Chondrocyte (in vitro differentiated cells): ENCODE measurements around the gene CCDC148. TPM values are rescaled to one million over a fixed set of nuclear protein-coding genes. Genes with fewer than 3 reads are reported as not detected.
"Not testable (repeated sequence)": the region's sequence is repeated elsewhere in the genome, so short reads cannot be mapped to it uniquely, and the experiment has no call there.

Source experiments
- DNase-seq: peaks from one replicate; pipeline ENCODE4 v3.0.0; 2021; ENCODE audit warnings: mixed read lengths, low spot score
- H3K27ac Mint-ChIP-seq: one replicate; pipeline ENCODE4 v1.8.0; 2021; ENCODE audit warnings: mild to moderate bottlenecking, moderate library complexity, mixed read lengths; ENCODE audit not compliant: unreplicated experiment
- H3K27me3 Mint-ChIP-seq: 2 replicates; pipeline ENCODE4 v1.8.0; 2021; ENCODE audit warnings: low read depth, mixed read lengths
- H3K36me3 Mint-ChIP-seq: 2 replicates; pipeline ENCODE4 v1.8.0; 2021; ENCODE audit warnings: low read depth, mixed read lengths
- H3K4me1 Mint-ChIP-seq: 2 replicates; pipeline ENCODE4 v1.8.0; 2021; ENCODE audit warnings: low read depth, mild to moderate bottlenecking, mixed read lengths
- H3K4me3 Mint-ChIP-seq: one replicate; pipeline ENCODE4 v1.8.0; 2021; ENCODE audit warnings: mild to moderate bottlenecking, moderate library complexity, mixed read lengths; ENCODE audit not compliant: unreplicated experiment
- H3K9me3 Mint-ChIP-seq: 2 replicates; pipeline ENCODE4 v1.8.0; 2021; ENCODE audit warnings: low read depth, mixed read lengths
- total RNA-seq: library from RNA; stranded (reverse); gene quantifications from 3 replicates; pipeline ENCODE4 v1.2.1, GENCODE V29; 2021
- TF ChIP-seq, protein P1 (sequence below): fragments of 200-600 bp; sonication (generic); IDR thresholded peaks from 2 replicates; pipeline ENCODE4 v1.5.0; 2021; ENCODE audit warnings: antibody characterized with exemption, mild to moderate bottlenecking, moderate library complexity

CCDC148 gene
- total RNA-seq, 1 donor from 2014 or later = 0.52 TPM

DNA sequence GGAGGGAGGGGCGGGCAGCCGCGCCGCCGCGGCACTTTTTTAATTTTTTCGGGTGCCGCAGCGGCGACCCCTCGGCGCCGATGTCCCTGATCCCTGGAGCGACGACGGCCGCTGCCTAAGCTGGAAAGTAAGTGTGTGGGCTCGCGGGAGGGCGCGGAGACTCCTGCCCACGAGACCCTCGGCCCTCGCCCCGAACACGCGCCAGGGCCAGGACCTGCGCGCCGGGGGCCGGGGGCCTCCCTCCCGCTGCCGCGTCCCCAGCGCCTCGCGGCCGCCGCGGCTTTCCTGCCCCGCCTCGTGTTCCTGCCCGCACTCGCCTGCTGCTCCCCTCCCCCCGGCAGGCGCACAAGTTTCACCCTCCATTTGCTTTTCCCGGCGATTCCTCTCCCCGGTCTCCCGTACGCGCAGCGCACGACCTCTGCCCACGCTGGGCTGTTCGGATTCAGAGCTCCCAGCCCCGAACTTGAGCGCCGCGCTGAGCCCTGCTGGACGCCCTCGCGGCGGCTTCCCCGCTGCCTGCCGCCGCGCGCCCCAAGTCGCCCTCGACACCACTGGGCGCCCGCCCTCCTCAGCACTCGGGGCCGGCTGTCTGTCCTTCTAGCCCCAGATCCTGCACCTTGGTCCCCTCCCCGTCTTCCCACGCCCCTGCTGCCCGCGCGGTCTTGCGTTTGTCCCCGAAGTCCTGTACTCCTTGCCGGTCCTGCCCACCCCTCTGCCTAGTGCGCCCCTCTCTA, 706 bp upstream of the CCDC148 start:
- Mint-ChIP-seq H3K9me3 (no peaks in the 10 kb centered on the region), H3K27me3 (no peaks in the 10 kb centered on the region), H3K4me3 (peak overlapping the region; percentile 89), H3K4me1 (peaks cover 41% of the 10 kb centered on the region), H3K36me3 (no peaks in the 10 kb centered on the region), H3K27ac (peak overlapping the region; percentile 97)
- DNase-seq = no peak
- TF ChIP-seq, protein P1, sequence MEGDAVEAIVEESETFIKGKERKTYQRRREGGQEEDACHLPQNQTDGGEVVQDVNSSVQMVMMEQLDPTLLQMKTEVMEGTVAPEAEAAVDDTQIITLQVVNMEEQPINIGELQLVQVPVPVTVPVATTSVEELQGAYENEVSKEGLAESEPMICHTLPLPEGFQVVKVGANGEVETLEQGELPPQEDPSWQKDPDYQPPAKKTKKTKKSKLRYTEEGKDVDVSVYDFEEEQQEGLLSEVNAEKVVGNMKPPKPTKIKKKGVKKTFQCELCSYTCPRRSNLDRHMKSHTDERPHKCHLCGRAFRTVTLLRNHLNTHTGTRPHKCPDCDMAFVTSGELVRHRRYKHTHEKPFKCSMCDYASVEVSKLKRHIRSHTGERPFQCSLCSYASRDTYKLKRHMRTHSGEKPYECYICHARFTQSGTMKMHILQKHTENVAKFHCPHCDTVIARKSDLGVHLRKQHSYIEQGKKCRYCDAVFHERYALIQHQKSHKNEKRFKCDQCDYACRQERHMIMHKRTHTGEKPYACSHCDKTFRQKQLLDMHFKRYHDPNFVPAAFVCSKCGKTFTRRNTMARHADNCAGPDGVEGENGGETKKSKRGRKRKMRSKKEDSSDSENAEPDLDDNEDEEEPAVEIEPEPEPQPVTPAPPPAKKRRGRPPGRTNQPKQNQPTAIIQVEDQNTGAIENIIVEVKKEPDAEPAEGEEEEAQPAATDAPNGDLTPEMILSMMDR = peak; percentile 3

DNA sequence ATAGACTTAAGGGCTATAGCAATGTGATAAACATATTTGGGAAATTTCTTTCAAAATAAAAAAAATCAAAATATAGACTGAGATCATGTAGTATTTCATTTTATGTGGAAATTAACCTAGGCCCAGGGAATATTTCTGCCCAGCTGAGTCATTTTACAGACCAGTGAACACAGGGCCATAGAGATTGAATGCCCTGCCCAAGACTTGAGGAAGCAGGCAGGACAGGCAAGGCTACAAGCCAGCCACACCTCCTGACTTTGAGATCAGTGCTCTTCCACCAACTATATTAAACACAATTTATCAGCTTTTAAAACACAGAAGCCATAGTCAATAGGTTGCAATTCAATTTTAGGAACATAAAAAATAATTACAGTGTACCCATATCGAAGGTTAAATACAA, 12.9 kb downstream of the CCDC148 start:
- TF ChIP-seq, protein P1 = no peak
- Mint-ChIP-seq H3K27me3 (no peaks in the 10 kb centered on the region), H3K4me3 (no peak overlapping the region), H3K27ac (no peak overlapping the region), H3K36me3 (no peaks in the 10 kb centered on the region), H3K9me3 (no peaks in the 10 kb centered on the region), H3K4me1 (peaks cover 4% of the 10 kb centered on the region)
- no peak for DNase-seq

DNA sequence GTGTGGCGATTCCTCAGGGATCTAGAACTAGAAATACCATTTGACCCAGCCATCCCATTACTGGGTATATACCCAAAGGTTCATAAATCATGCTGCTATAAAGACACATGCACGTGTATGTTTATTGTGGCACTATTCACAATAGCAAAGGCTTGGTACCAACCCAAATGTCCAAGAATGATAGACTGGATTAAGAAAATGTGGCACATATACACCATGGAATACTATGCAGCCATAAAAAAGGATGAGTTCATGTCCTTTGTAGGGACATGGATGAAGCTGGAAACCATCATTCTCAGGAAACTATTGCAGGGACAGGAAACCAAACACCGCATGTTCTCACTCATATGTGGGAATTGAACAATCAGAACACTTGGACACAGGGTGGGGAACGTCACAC, 17.5 kb downstream of the CCDC148 start:
- peaks cover 29% of the 10 kb centered on the region for H3K9me3 Mint-ChIP-seq
- DNase-seq, H3K27me3 Mint-ChIP-seq, H3K36me3 Mint-ChIP-seq, H3K4me3 Mint-ChIP-seq, H3K27ac Mint-ChIP-seq, H3K4me1 Mint-ChIP-seq: not testable (repeated sequence)

DNA sequence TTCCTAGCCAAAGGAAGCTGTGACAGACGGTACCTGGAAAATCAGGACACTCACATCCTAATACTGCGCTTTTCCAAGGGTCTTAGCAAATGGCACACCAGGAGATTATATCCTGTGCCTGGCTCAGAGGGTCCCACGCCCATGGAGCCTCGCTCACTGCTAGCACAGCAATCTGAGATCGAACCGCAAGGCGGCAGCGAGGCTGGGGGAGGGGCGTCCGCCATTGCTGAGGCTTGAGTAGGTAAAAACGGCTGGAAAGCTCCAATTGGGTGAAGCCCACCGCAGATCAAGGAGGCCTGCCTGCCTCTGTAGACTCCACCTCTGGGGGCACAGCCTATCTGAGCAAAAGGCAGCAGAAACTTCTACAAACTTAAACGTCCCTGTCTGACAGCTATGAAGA, 22.8 kb downstream of the CCDC148 start:
- H3K9me3 Mint-ChIP-seq = peaks cover 37% of the 10 kb centered on the region
- DNase-seq, H3K4me1 Mint-ChIP-seq, H3K27me3 Mint-ChIP-seq, H3K27ac Mint-ChIP-seq, H3K4me3 Mint-ChIP-seq: not testable (repeated sequence)
- H3K36me3 Mint-ChIP-seq = peaks cover 12% of the 10 kb centered on the region

DNA sequence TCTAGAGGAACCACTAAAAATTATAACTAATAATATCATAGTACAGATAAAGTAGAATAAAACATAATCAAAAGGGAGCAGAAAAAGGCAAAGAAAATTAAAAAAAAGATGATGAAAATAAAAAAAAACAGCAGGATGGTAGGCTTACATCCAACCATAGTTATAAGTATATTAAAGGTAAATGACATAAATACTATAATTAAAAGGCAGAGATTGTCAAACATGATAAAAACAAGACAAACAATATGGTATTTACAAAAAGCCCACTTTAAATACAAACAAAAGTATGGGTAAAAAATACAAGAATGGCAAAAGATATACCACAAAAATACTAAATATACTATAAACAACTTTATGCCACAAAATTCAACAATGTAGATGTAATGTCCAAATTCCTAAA, 24.4 kb downstream of the CCDC148 start:
- no peak overlapping the region for H3K27ac Mint-ChIP-seq
- no peak overlapping the region for H3K4me3 Mint-ChIP-seq
- TF ChIP-seq, protein P1 = no peak
- peaks cover 17% of the 10 kb centered on the region for H3K36me3 Mint-ChIP-seq
- no peaks in the 10 kb centered on the region for H3K4me1 Mint-ChIP-seq
- H3K27me3 Mint-ChIP-seq = no peaks in the 10 kb centered on the region
- no peak for DNase-seq
- peaks cover 39% of the 10 kb centered on the region for H3K9me3 Mint-ChIP-seq

DNA sequence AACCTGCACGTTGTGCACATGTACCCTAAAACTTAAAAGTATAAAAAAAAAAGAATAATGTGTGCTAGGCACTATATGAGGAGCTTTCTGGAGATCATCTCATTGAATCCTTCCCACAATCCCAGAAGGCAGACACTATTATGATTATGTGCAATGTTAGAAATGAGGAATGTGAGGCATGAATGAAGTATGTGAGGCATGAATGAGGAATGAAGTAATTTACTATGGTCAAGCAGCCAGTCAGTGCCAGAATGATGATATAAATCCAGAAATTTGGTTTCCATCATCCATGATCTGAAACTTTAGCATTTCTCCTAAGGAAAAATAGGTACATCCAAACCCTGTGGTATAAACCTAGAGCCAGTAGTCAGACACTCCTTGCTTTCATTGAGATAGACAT, 42.0 kb downstream of the CCDC148 start:
- peaks cover 37% of the 10 kb centered on the region for H3K4me1 Mint-ChIP-seq
- peaks cover 43% of the 10 kb centered on the region for H3K9me3 Mint-ChIP-seq
- no peak for DNase-seq
- TF ChIP-seq, protein P1 = no peak
- peaks cover 18% of the 10 kb centered on the region for H3K36me3 Mint-ChIP-seq
- H3K27me3 Mint-ChIP-seq = no peaks in the 10 kb centered on the region
- H3K4me3 Mint-ChIP-seq = no peak overlapping the region
- peak overlapping the region; percentile 30 for H3K27ac Mint-ChIP-seq
